ENCODE data around the gene IL2RA. TPM values are rescaled to one million over a fixed set of nuclear protein-coding genes. Genes with fewer than 3 reads are reported as not detected.

The IL2RA gene
- polyA plus RNA-seq, 3 donors, result 0.06 TPM; not detected in 2

- Histone ChIP-seq H3K4me2 (replicated peaks; ENCODE audit: extremely low read depth, low read length, poor library complexity, severe bottlenecking) (no peak overlapping the region), H4K20me1 (ENCODE audit: insufficient read depth, low read length) (peaks cover 56% of the 10 kb centered on the region), H3K27ac (ENCODE audit: low read depth in 1 of 2, low read length in 2 of 2) (no peak overlapping the region), H3K9me3 (replicated peaks in 1 of 2; ENCODE audit: control insufficient read depth in 1 of 2, insufficient read depth in 1 of 2, low read length in 2 of 2) (no peaks in the 10 kb centered on the region), H3K4me3 (replicated peaks in 1 of 3; ENCODE audit: low read depth in 2 of 3, low read length in 3 of 3) (no peak overlapping the region), H3K36me3 (replicated peaks in 1 of 2; ENCODE audit: control insufficient read depth in 1 of 2, insufficient read depth in 2 of 2, low read length in 2 of 2) (peaks cover 14 to 43% of the 10 kb centered on the region in 2 donors), H3K9ac (ENCODE audit: insufficient read depth, low read length, poor library complexity, severe bottlenecking) (no peak overlapping the region), H3K4me1 (ENCODE audit: control insufficient read depth in 1 of 2, insufficient read depth in 2 of 2, low read length in 2 of 2) (peaks cover 11 to 15% of the 10 kb centered on the region in 2 donors), H3K79me2 (ENCODE audit: insufficient read depth, low read length) (peaks cover 42% of the 10 kb centered on the region), H3K27me3 (ENCODE audit: control insufficient read depth in 2 of 2, insufficient read depth in 2 of 2, low read length in 2 of 2) (no peaks in the 10 kb centered on the region), H2AFZ (ENCODE audit: insufficient read depth, low read depth, low read length, poor library complexity, severe bottlenecking) (no peak overlapping the region)
- Mint-ChIP-seq H3K4me1 (peaks cover 23% of the 10 kb centered on the region), H3K27ac (no peak overlapping the region), H3K9me3 (no peaks in the 10 kb centered on the region), H3K36me3 (peaks cover 36 to 38% of the 10 kb centered on the region in 2 donors), H3K27me3 (ENCODE audit: low read depth in 3 of 3) (no peaks in the 10 kb centered on the region), H3K4me3 (no peak overlapping the region)
- intact Hi-C loops (cut with micrococcal nuclease), result no loop called here
- DNase-seq, result no peak
- no peak for TF ChIP-seq CTCF (IDR thresholded peaks at IDR 0.05)
- 100% methylated on average over 4 of the region's 9 CpGs for WGBS (ENCODE audit: insufficient coverage)
These were observed 93.3 kb downstream of the IL2RA start for GRCh38 chr10:5968681-5969453.

- Histone ChIP-seq H3K9ac (ENCODE audit: insufficient read depth, low read length, poor library complexity, severe bottlenecking) (no peak overlapping the region), H4K20me1 (ENCODE audit: insufficient read depth, low read length) (peaks cover 56% of the 10 kb centered on the region), H3K27ac (ENCODE audit: low read depth in 1 of 2, low read length in 2 of 2) (no peak overlapping the region), H3K36me3 (replicated peaks in 1 of 2; ENCODE audit: control insufficient read depth in 1 of 2, insufficient read depth in 2 of 2, low read length in 2 of 2) (peaks cover 16 to 50% of the 10 kb centered on the region in 2 donors), H3K4me3 (replicated peaks in 1 of 3; ENCODE audit: low read depth in 2 of 3, low read length in 3 of 3) (no peak overlapping the region), H3K9me3 (replicated peaks in 1 of 2; ENCODE audit: control insufficient read depth in 1 of 2, insufficient read depth in 1 of 2, low read length in 2 of 2) (no peaks in the 10 kb centered on the region), H3K4me2 (replicated peaks; ENCODE audit: extremely low read depth, low read length, poor library complexity, severe bottlenecking) (no peak overlapping the region), H3K27me3 (ENCODE audit: control insufficient read depth in 2 of 2, insufficient read depth in 2 of 2, low read length in 2 of 2) (no peaks in the 10 kb centered on the region), H3K4me1 (ENCODE audit: control insufficient read depth in 1 of 2, insufficient read depth in 2 of 2, low read length in 2 of 2) (peaks cover 11 to 15% of the 10 kb centered on the region in 2 donors), H2AFZ (ENCODE audit: insufficient read depth, low read depth, low read length, poor library complexity, severe bottlenecking) (no peak overlapping the region), H3K79me2 (ENCODE audit: insufficient read depth, low read length) (peaks cover 35% of the 10 kb centered on the region)
- no peak for DNase-seq
- Mint-ChIP-seq H3K4me1 (peaks cover 23% of the 10 kb centered on the region), H3K4me3 (no peak overlapping the region), H3K27me3 (ENCODE audit: low read depth in 3 of 3) (no peaks in the 10 kb centered on the region), H3K36me3 (peaks cover 43 to 45% of the 10 kb centered on the region in 2 donors), H3K27ac (no peak overlapping the region), H3K9me3 (no peaks in the 10 kb centered on the region)
- no peak for TF ChIP-seq CTCF (IDR thresholded peaks at IDR 0.05)
- WGBS (ENCODE audit: insufficient coverage), result 100% methylated on average over 1 of the region's 5 CpGs
- intact Hi-C loops (cut with micrococcal nuclease), result no loop called here
These were observed 94.0 kb downstream of the IL2RA start for GRCh38 chr10:5968037-5968680.
